ENCODE results near the gene ZCCHC7.

DNA sequence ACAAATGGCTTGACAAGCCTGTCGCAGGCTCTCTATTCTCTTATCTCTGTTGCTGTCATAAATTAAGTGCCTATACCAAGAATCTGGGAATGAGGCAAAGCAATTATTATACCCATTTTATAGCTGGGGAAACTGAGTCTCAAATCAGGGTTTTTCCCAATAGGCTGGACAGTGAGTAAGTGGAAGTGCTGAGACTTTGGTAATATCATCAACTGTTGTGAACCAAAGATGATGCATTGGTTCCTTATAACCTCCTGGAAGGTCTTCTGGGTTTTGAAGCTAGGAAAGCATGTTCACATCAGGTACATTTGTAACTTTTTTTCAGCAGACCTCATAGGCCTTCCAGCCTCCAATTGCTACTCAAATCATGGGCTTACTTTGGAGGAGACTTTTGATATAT lies 25.6 kb upstream of the ZCCHC7 start:
- TF ChIP-seq, protein P1, sequence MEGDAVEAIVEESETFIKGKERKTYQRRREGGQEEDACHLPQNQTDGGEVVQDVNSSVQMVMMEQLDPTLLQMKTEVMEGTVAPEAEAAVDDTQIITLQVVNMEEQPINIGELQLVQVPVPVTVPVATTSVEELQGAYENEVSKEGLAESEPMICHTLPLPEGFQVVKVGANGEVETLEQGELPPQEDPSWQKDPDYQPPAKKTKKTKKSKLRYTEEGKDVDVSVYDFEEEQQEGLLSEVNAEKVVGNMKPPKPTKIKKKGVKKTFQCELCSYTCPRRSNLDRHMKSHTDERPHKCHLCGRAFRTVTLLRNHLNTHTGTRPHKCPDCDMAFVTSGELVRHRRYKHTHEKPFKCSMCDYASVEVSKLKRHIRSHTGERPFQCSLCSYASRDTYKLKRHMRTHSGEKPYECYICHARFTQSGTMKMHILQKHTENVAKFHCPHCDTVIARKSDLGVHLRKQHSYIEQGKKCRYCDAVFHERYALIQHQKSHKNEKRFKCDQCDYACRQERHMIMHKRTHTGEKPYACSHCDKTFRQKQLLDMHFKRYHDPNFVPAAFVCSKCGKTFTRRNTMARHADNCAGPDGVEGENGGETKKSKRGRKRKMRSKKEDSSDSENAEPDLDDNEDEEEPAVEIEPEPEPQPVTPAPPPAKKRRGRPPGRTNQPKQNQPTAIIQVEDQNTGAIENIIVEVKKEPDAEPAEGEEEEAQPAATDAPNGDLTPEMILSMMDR (conservative IDR thresholded peaks at IDR 0.05; ENCODE audit: low read depth, low read length), result no peak
- no peak for TF ChIP-seq EZH2 (IDR thresholded peaks at IDR 0.05; ENCODE audit: borderline replicate concordance, low read depth, low read length, poor library complexity, severe bottlenecking)

Data from A673 (cell line).